Measurements from ENCODE around the gene SPDEF. TPM values are rescaled to one million over a fixed set of nuclear protein-coding genes. Genes with fewer than 3 reads are reported as not detected.
A peak's percentile ranks its signal among the peaks of the same experiment; 100 is the strongest.

SPDEF gene
- total RNA-seq, 1 experiment from 2014 or later = 0.21 TPM

- DNase-seq = no peak
- H3K27me3 ChIP-seq (ENCODE audit: control insufficient read depth, insufficient read depth, low read length) = no peaks in the 10 kb centered on the region
- H3K4me3 ChIP-seq (ENCODE audit: insufficient read depth, low read depth, low read length) = no peak overlapping the region
- H3K36me3 ChIP-seq (replicated peaks; ENCODE audit: control insufficient read depth, insufficient read depth, low read length) = no peaks in the 10 kb centered on the region
These were observed 6.9 kb downstream of the SPDEF start for GRCh38 chr6:34549026-34549803.

DNA sequence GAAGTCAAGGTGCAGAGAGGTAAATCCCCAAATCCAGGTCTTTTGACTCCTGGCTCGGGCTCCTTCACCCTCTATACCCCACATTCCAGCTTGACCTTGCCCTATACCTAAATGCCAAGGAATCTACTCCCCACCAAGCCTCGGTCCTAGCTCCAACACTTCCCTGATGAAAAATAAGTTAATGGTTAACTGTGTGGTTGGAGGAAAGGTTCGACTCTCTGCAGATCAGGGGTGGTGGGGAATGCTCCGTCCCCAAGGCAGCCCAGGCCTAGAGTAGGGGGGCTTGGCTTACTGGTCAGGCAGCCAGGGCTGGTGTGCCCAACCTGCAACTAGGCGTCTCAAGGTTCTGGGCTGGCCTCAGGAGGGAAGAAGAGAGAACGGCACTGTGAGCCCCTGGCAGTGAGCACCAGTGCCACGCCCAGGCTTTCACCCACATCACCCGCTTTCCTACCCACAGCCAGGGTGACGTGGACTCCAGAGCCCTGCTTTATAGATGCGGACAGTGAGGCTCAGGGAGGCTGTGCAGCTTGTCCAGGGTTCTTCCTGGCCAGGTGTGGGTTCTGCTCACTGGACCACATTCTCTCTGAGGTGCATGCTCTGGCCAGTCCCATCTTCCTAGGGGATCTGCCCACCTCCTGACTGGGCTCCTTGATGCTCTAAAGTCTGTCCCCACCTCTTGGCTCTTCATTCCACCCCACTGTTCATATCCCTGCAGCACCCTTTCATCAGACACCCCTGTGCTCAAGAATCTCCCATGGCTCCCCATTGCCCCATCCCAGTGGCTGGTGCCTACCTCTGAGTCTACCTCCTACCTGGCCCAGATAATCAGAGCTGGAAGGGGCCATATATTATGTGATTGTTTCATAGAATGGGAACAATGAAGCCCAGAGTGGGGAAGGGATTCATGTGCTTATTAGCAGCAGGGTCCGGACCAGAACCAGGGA lies 8.2 kb downstream of the SPDEF start:
- Histone ChIP-seq H3K27me3 (ENCODE audit: control insufficient read depth, insufficient read depth, low read length) (no peaks in the 10 kb centered on the region), H3K36me3 (replicated peaks; ENCODE audit: control insufficient read depth, insufficient read depth, low read length) (no peaks in the 10 kb centered on the region)

DNA sequence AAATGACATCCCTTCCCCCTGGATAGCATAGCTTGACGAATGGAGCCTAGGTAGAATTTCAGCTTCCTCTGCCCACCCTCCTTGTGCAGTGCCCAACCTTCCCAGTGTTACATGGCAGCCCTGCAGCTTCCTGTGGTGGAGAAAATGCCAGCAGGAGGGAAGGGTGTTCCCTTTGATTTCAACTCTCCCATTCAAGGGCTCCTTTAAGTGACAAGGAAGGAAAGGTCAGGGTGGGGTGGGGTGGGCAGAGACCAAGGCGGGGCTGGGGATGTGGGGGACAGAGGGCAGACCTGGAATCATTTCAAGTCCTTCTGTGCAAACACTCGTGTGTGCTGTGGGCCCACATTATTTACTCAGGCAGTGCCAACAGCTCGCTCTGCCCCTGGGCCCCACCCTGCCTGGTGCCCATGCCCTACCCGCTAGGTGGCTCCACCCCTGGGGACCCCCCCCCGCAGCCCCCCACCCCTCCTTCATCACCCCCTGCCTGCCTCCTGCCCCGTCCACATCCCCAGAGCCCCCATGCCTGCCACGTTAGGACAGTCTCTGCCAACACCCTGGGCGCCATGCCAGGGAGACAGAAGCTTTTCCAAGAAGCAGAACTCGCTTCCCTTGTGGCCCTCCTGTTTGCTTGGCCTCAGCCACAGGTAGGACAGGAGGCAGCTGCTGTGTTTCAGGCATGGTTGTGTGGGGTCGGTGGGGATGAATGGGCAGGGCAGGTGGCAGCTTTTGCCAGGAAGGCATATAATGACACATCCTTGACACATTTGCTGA lies 9.4 kb downstream of the SPDEF start:
- Histone ChIP-seq H3K27me3 (ENCODE audit: control insufficient read depth, insufficient read depth, low read length) (no peaks in the 10 kb centered on the region), H3K4me3 (ENCODE audit: insufficient read depth, low read depth, low read length) (no peak overlapping the region), H3K36me3 (replicated peaks; ENCODE audit: control insufficient read depth, insufficient read depth, low read length) (no peaks in the 10 kb centered on the region)
- DNase-seq = no peak

More for the DNA sequence above, 8.2 kb downstream of the SPDEF start:
- no peak for DNase-seq
- no peak overlapping the region for H3K4me3 ChIP-seq (ENCODE audit: insufficient read depth, low read depth, low read length)

- Histone ChIP-seq H3K27me3 (ENCODE audit: control insufficient read depth, insufficient read depth, low read length) (no peaks in the 10 kb centered on the region), H3K4me3 (ENCODE audit: insufficient read depth, low read depth, low read length) (no peak overlapping the region), H3K36me3 (replicated peaks; ENCODE audit: control insufficient read depth, insufficient read depth, low read length) (no peaks in the 10 kb centered on the region)
- DNase-seq = no peak
These were observed 11.2 kb downstream of the SPDEF start for GRCh38 chr6:34544776-34545471.

DNA sequence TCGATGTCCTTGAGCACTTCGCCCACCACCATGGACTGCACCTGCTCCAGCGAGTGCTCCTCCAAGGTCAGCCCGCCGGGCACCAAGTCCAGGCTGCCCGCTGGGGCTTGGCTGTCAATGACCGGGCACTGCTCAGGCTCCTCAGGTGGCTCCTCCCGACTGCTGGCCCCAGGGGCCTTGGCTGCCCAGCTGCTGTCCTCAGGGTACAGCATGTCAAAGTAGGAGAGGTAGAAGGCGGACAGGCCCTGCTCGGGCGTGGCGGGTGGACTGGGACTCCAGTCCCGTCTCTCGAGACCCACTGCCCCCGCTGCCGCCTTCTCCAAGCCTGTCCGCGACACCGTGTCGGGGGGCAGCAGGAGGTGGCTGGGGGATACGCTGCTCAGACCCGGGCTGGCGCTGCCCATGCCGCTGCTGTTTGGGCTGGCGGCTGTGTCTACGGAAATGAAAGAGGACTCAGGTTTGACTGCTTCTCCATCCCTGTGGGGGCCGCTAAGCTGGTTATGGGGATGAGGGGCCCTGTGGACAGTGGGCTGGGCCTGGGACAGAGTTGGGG lies 12.0 kb downstream of the SPDEF start:
- Histone ChIP-seq H3K4me3 (ENCODE audit: insufficient read depth, low read depth, low read length) (no peak overlapping the region), H3K36me3 (replicated peaks; ENCODE audit: control insufficient read depth, insufficient read depth, low read length) (no peaks in the 10 kb centered on the region), H3K27me3 (ENCODE audit: control insufficient read depth, insufficient read depth, low read length) (no peaks in the 10 kb centered on the region)
- no peak for DNase-seq

DNA sequence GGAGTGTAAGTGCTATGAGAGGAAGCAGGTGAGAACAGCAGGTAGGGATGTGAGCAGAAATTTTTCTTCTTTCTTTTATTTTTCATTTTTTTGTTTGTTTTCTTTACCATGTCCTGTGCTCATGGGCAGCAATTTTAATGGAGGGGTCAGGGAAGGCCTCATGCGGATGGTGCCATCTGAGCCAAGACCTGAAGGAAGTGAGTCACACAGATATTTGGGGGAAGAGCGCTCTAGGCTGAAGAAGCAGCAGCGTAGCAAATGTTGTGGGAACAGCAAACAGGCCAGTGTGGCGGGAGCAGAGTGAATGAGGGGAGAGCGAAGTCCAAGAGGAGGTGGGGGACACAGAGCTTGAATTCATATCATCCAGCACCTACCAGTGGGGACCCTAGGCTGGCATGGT lies 12.7 kb downstream of the SPDEF start:
- H3K36me3 ChIP-seq (replicated peaks; ENCODE audit: control insufficient read depth, insufficient read depth, low read length) = no peaks in the 10 kb centered on the region
- no peak for DNase-seq

GRCh38 chr6:34540841-34541240 lies 15.3 kb downstream of the SPDEF start:
- no peak overlapping the region for H3K4me3 ChIP-seq (ENCODE audit: insufficient read depth, low read depth, low read length)
- H3K36me3 ChIP-seq (replicated peaks; ENCODE audit: control insufficient read depth, insufficient read depth, low read length) = no peaks in the 10 kb centered on the region
- no peak for DNase-seq
- no peaks in the 10 kb centered on the region for H3K27me3 ChIP-seq (ENCODE audit: control insufficient read depth, insufficient read depth, low read length)

More for the DNA sequence above, 12.7 kb downstream of the SPDEF start:
- Histone ChIP-seq H3K27me3 (ENCODE audit: control insufficient read depth, insufficient read depth, low read length) (no peaks in the 10 kb centered on the region), H3K4me3 (ENCODE audit: insufficient read depth, low read depth, low read length) (no peak overlapping the region)

- no peaks in the 10 kb centered on the region for H3K27me3 ChIP-seq (ENCODE audit: control insufficient read depth, insufficient read depth, low read length)
- H3K36me3 ChIP-seq (replicated peaks; ENCODE audit: control insufficient read depth, insufficient read depth, low read length) = no peaks in the 10 kb centered on the region
- DNase-seq = no peak
- no peak overlapping the region for H3K4me3 ChIP-seq (ENCODE audit: insufficient read depth, low read depth, low read length)
These were observed 15.9 kb downstream of the SPDEF start for GRCh38 chr6:34540222-34540621.

DNA sequence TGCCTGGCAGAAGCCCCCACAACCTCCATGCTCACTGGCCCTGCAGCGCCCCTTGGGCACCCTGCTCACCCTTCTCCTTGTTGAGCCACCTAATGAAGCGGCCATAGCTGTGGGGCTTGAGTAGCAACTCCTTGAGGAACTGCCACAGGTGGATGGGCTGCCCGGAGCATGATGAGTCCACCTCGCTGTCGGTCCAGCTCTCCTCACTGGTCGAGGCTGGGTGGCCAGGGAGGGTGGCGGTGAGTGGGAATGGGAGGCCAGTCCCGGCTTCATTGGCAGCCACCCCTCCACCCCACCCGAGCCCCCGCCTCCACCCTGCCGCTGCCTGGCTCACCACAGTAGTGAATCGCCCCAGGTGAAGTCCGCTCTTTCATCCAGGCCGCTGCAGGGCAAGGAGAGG lies 16.9 kb downstream of the SPDEF start:
- no peaks in the 10 kb centered on the region for H3K27me3 ChIP-seq (ENCODE audit: control insufficient read depth, insufficient read depth, low read length)
- H3K36me3 ChIP-seq (replicated peaks; ENCODE audit: control insufficient read depth, insufficient read depth, low read length) = no peaks in the 10 kb centered on the region
- peak; percentile 73 for DNase-seq
- H3K4me3 ChIP-seq (ENCODE audit: insufficient read depth, low read depth, low read length) = no peak overlapping the region

DNA sequence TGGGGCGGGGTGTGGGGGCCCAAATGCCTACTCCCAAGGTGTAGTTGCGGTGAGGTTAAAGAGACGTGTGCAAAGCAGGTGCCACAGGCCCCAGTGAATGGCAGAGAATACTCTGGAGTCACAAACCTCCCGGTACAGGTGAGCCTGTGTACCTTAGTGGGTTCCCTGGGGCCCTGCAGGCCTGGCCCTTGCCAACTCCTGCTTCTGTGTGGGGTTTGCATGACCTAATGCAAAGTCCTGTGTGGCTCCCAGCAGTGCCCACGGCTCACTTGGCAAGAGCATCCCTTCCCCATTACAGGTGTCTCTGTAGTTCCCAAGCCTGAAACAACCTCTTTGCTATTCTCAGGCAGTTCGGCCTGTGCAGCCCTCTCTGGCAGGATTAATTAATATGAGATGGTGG lies 17.5 kb downstream of the SPDEF start:
- H3K4me3 ChIP-seq (ENCODE audit: insufficient read depth, low read depth, low read length) = no peak overlapping the region
- no peak for DNase-seq
- no peaks in the 10 kb centered on the region for H3K27me3 ChIP-seq (ENCODE audit: control insufficient read depth, insufficient read depth, low read length)
- H3K36me3 ChIP-seq (replicated peaks; ENCODE audit: control insufficient read depth, insufficient read depth, low read length) = no peaks in the 10 kb centered on the region

DNA sequence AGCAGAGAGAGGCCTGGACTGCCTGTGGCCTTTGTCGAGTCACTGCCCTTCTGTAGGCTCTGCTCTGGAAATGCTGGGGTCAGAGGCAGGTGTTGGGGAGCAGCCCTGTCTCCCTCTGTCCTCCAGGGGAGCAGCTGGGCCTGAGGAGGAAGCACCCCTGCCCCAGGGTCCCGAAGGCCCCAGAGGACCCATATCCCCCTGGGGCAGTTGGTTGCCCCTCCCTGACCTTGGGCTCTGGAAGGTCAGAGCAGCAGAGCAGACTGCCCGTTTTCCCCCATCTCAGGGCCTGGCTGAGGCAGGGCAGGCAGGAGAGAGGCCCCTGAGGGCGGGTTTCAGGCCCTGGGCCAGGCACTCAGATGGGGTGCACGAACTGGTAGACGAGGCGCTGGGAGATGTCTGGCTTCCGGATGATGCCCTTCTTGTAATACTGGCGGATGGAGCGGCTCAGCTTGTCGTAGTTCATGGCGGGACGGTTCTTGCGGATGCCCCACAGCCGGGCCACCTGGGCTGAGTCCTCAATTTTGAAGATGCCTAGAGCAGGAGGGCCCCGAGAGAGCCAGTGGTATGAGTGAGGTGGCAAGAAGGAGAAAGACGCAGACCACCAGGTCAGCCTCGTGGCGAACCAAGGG lies 18.1 kb downstream of the SPDEF start:
- Histone ChIP-seq H3K36me3 (replicated peaks; ENCODE audit: control insufficient read depth, insufficient read depth, low read length) (no peaks in the 10 kb centered on the region), H3K27me3 (ENCODE audit: control insufficient read depth, insufficient read depth, low read length) (no peaks in the 10 kb centered on the region), H3K4me3 (ENCODE audit: insufficient read depth, low read depth, low read length) (no peak overlapping the region)
- peak; percentile 51 for DNase-seq

DNA sequence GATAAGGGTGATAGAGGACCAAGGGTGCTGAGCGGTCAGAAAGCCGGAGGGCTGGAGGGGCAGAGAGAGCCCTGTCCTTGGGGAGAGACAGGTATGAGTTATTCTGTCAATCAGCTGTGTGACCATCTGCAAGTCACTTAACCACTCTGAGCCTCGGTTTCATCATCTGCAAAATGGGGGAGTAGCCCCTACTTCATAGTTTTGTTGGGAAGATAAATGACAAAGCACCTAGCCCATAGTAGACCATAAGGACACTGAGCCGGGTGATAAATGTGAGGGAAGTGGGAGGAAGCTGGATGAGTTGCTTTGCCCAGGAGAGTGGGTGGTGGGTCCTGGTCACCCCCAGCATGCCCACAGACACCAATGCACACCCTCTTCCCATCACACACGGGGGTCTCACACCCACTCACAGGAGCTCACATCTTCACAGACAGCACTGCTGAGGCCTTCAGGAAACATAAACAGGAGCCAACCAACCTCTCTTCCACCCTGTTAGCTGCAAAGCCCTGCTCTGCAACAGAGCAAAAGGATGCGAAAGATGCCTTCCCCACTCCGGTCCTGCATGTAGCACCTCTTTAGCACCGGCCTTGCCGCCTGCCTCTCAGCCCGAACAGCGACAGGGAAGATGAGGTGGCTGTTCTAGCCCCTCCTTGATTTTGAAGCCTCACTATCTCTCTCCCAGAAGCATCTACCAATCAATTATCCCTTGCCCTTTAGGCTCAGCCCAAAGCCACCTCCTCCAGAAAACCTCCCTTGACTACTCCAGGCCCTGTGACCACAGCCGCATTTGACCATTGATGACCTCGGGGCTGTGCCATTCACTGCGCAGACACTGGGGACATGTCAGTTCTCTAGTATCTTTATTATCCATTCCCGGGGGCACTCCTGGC lies 18.9 kb downstream of the SPDEF start:
- no peak for DNase-seq
- no peak overlapping the region for H3K4me3 ChIP-seq (ENCODE audit: insufficient read depth, low read depth, low read length)
- no peaks in the 10 kb centered on the region for H3K36me3 ChIP-seq (replicated peaks; ENCODE audit: control insufficient read depth, insufficient read depth, low read length)
- no peaks in the 10 kb centered on the region for H3K27me3 ChIP-seq (ENCODE audit: control insufficient read depth, insufficient read depth, low read length)

Data from H7 (cell line).